ENCODE measurements around the gene CFC1. TPM values are rescaled to one million over a fixed set of nuclear protein-coding genes. Genes with fewer than 3 reads are reported as not detected.
"Not testable (repeated sequence)": the region's sequence is repeated elsewhere in the genome, so short reads cannot be mapped to it uniquely, and the experiment has no call there.

The CFC1 gene
- total RNA-seq: not detected

- not testable (repeated sequence) for H3K4me3 Mint-ChIP-seq, DNase-seq, H3K9me3 Mint-ChIP-seq, H3K27ac Mint-ChIP-seq, H3K4me1 Mint-ChIP-seq, H3K36me3 Mint-ChIP-seq
- H3K27me3 Mint-ChIP-seq: peaks cover 11% of the 10 kb centered on the region
Observed at GRCh38 chr2:130599393-130599792, at the start of gene CFC1. TSS of gene CFC1 (minus strand) at chr2:130599575. CDS start at chr2:130599287, 288 bp downstream.

GRCh38 chr2:130641688-130642087 is 42.3 kb upstream of the CFC1 start:
- not testable (repeated sequence) for H3K36me3 Mint-ChIP-seq, H3K9me3 Mint-ChIP-seq, H3K4me1 Mint-ChIP-seq, DNase-seq, H3K27ac Mint-ChIP-seq, H3K27me3 Mint-ChIP-seq, H3K4me3 Mint-ChIP-seq

GRCh38 chr2:130638973-130639372 is 39.6 kb upstream of the CFC1 start:
- not testable (repeated sequence) for H3K27ac Mint-ChIP-seq, H3K9me3 Mint-ChIP-seq, H3K36me3 Mint-ChIP-seq, H3K27me3 Mint-ChIP-seq, H3K4me1 Mint-ChIP-seq, H3K4me3 Mint-ChIP-seq, DNase-seq

GRCh38 chr2:130628784-130629475 is 29.6 kb upstream of the CFC1 start:
- not testable (repeated sequence) for H3K9me3 Mint-ChIP-seq, H3K27me3 Mint-ChIP-seq, H3K4me3 Mint-ChIP-seq, H3K27ac Mint-ChIP-seq, H3K4me1 Mint-ChIP-seq, DNase-seq, H3K36me3 Mint-ChIP-seq

GRCh38 chr2:130611140-130611539 is 11.8 kb upstream of the CFC1 start, which contains the start of gene POTEJ:
TSS of gene POTEJ (plus strand) at chr2:130611440. CDS start at chr2:130611533, 93 bp downstream.
- H3K4me3 Mint-ChIP-seq, DNase-seq, H3K4me1 Mint-ChIP-seq, H3K27me3 Mint-ChIP-seq, H3K27ac Mint-ChIP-seq, H3K36me3 Mint-ChIP-seq, H3K9me3 Mint-ChIP-seq: not testable (repeated sequence)

GRCh38 chr2:130610486-130610885 is 11.1 kb upstream of the CFC1 start:
- not testable (repeated sequence) for H3K9me3 Mint-ChIP-seq, H3K4me3 Mint-ChIP-seq, H3K27me3 Mint-ChIP-seq, H3K4me1 Mint-ChIP-seq, DNase-seq, H3K36me3 Mint-ChIP-seq, H3K27ac Mint-ChIP-seq

- H3K27me3 Mint-ChIP-seq, H3K36me3 Mint-ChIP-seq, H3K9me3 Mint-ChIP-seq, H3K4me3 Mint-ChIP-seq, H3K4me1 Mint-ChIP-seq, H3K27ac Mint-ChIP-seq, DNase-seq: not testable (repeated sequence)
Observed at GRCh38 chr2:130609002-130609920, 9.9 kb upstream of the CFC1 start.

- H3K9me3 Mint-ChIP-seq, H3K36me3 Mint-ChIP-seq, H3K27ac Mint-ChIP-seq, DNase-seq, H3K27me3 Mint-ChIP-seq, H3K4me1 Mint-ChIP-seq, H3K4me3 Mint-ChIP-seq: not testable (repeated sequence)
Observed at GRCh38 chr2:130608276-130609001, 9.1 kb upstream of the CFC1 start.

- not testable (repeated sequence) for H3K4me1 Mint-ChIP-seq, H3K27ac Mint-ChIP-seq, H3K27me3 Mint-ChIP-seq, H3K36me3 Mint-ChIP-seq, DNase-seq, H3K9me3 Mint-ChIP-seq, H3K4me3 Mint-ChIP-seq
Observed at GRCh38 chr2:130601648-130602302, 2.4 kb upstream of the CFC1 start.

- not testable (repeated sequence) for H3K36me3 Mint-ChIP-seq, H3K9me3 Mint-ChIP-seq, H3K27ac Mint-ChIP-seq, H3K4me3 Mint-ChIP-seq, H3K4me1 Mint-ChIP-seq, DNase-seq
- peaks cover 11% of the 10 kb centered on the region for H3K27me3 Mint-ChIP-seq
Observed at GRCh38 chr2:130599926-130600325, 551 bp upstream of the CFC1 start.

GRCh38 chr2:130598463-130598862 is 912 bp downstream of the CFC1 start:
- H3K27me3 Mint-ChIP-seq: peaks cover 15% of the 10 kb centered on the region
- H3K9me3 Mint-ChIP-seq, H3K4me3 Mint-ChIP-seq, DNase-seq, H3K27ac Mint-ChIP-seq, H3K36me3 Mint-ChIP-seq, H3K4me1 Mint-ChIP-seq: not testable (repeated sequence)

- not testable (repeated sequence) for H3K4me1 Mint-ChIP-seq, H3K36me3 Mint-ChIP-seq, H3K27ac Mint-ChIP-seq, DNase-seq, H3K9me3 Mint-ChIP-seq, H3K4me3 Mint-ChIP-seq
- peaks cover 15% of the 10 kb centered on the region for H3K27me3 Mint-ChIP-seq
Observed at GRCh38 chr2:130597994-130598393, 1.4 kb downstream of the CFC1 start.

- not testable (repeated sequence) for H3K36me3 Mint-ChIP-seq, H3K27ac Mint-ChIP-seq, H3K4me1 Mint-ChIP-seq, H3K9me3 Mint-ChIP-seq, H3K4me3 Mint-ChIP-seq, DNase-seq
- peaks cover 11% of the 10 kb centered on the region for H3K27me3 Mint-ChIP-seq
Observed at GRCh38 chr2:130596757-130597156, 2.6 kb downstream of the CFC1 start.

GRCh38 chr2:130594011-130594410 is 5.4 kb downstream of the CFC1 start:
- not testable (repeated sequence) for H3K36me3 Mint-ChIP-seq, H3K9me3 Mint-ChIP-seq, H3K4me1 Mint-ChIP-seq, H3K27ac Mint-ChIP-seq, H3K4me3 Mint-ChIP-seq, DNase-seq
- peaks cover 11% of the 10 kb centered on the region for H3K27me3 Mint-ChIP-seq
